DOHH2 (cell line): ENCODE results near the gene HRH1.

Experiments used
- CTCF ChIP-seq: fragments of 200-600 bp; sonication (generic); IDR thresholded peaks from one replicate; pipeline ENCODE4 v1.5.1; 2014; ENCODE audit warnings: antibody characterized with exemption, mild to moderate bottlenecking, low read depth, low read length; ENCODE audit not compliant: poor library complexity, severe bottlenecking
- EZH2phosphoT487 ChIP-seq: fragments of 200-600 bp; sonication (generic); IDR thresholded peaks from 2 replicates; pipeline ENCODE4 v1.6.1; 2017; ENCODE audit warnings: borderline replicate concordance, mild to moderate bottlenecking, antibody characterized with exemption, low read length, moderate library complexity, mixed read lengths

- no peak for TF ChIP-seq CTCF
- TF ChIP-seq EZH2phosphoT487: no peak
Measured at GRCh38 chr3:11307830-11308432, 153.6 kb downstream of the HRH1 start.
